ENCODE results near the gene GLI1. TPM values are rescaled to one million over a fixed set of nuclear protein-coding genes. Genes with fewer than 3 reads are reported as not detected.

Gene GLI1
- total and polyA plus RNA-seq, 2 donors = 11.5 TPM

Small RNA genes lying within 50 kb of the gene (small RNA-seq; reads per million reads assigned to genes)
- not detected for gene MIR616
- gene RNU6-879P = not detected

Other genes starting within 250 kb of the GLI1 start
- 0.79 TPM for gene NXPH4, start 243.0 kb upstream of the GLI1 start, total RNA-seq
- gene NXPH4, start 243.0 kb upstream of the GLI1 start, polyA plus RNA-seq = 0.28 TPM
- 62.8 TPM for gene SHMT2, start 230.1 kb upstream of the GLI1 start, total RNA-seq
- gene SHMT2, start 230.1 kb upstream of the GLI1 start, polyA plus RNA-seq = 69.8 TPM
- 13.5 TPM for gene STAC3, start 208.6 kb upstream of the GLI1 start, total RNA-seq
- gene STAC3, start 208.6 kb upstream of the GLI1 start, polyA plus RNA-seq = 1.1 TPM
- gene R3HDM2, start 28.7 kb upstream of the GLI1 start, total RNA-seq = 37.0 TPM
- 28.0 TPM for gene R3HDM2, start 28.7 kb upstream of the GLI1 start, polyA plus RNA-seq
- gene INHBC, start 25.0 kb upstream of the GLI1 start, total RNA-seq = not detected
- gene INHBC, start 25.0 kb upstream of the GLI1 start, polyA plus RNA-seq = 0.05 TPM
- gene INHBE, start 4.5 kb upstream of the GLI1 start, total RNA-seq = not detected
- gene INHBE, start 4.5 kb upstream of the GLI1 start, polyA plus RNA-seq = 0.09 TPM
- gene ARHGAP9, start 20.1 kb downstream of the GLI1 start, total RNA-seq = 2.9 TPM
- gene ARHGAP9, start 20.1 kb downstream of the GLI1 start, polyA plus RNA-seq = 5.2 TPM
- 55.1 TPM for gene MARS1, start 28.3 kb downstream of the GLI1 start, total RNA-seq
- 59.9 TPM for gene MARS1, start 28.3 kb downstream of the GLI1 start, polyA plus RNA-seq
- gene DDIT3, start 60.7 kb downstream of the GLI1 start, total RNA-seq = 15.4 TPM
- 58.0 TPM for gene DDIT3, start 60.7 kb downstream of the GLI1 start, polyA plus RNA-seq
- gene MBD6, start 63.0 kb downstream of the GLI1 start, total RNA-seq = 9.6 TPM
- 31.1 TPM for gene MBD6, start 63.0 kb downstream of the GLI1 start, polyA plus RNA-seq
- 70.8 TPM for gene DCTN2, start 87.4 kb downstream of the GLI1 start, total RNA-seq
- gene DCTN2, start 87.4 kb downstream of the GLI1 start, polyA plus RNA-seq = 195 TPM
- 1.5 TPM for gene KIF5A, start 90.3 kb downstream of the GLI1 start, total RNA-seq
- gene KIF5A, start 90.3 kb downstream of the GLI1 start, polyA plus RNA-seq = 1.3 TPM
- 9.5 TPM for gene PIP4K2C, start 131.4 kb downstream of the GLI1 start, total RNA-seq
- 26.8 TPM for gene PIP4K2C, start 131.4 kb downstream of the GLI1 start, polyA plus RNA-seq
- 29.8 TPM for gene DTX3, start 145.0 kb downstream of the GLI1 start, total RNA-seq
- 64.3 TPM for gene DTX3, start 145.0 kb downstream of the GLI1 start, polyA plus RNA-seq
- gene ARHGEF25, start 151.7 kb downstream of the GLI1 start, total RNA-seq = 64.1 TPM
- 158 TPM for gene ARHGEF25, start 151.7 kb downstream of the GLI1 start, polyA plus RNA-seq
- gene B4GALNT1, start 173.4 kb downstream of the GLI1 start, total RNA-seq = 3.6 TPM
- gene B4GALNT1, start 173.4 kb downstream of the GLI1 start, polyA plus RNA-seq = 2.7 TPM
- gene OS9, start 234.3 kb downstream of the GLI1 start, total RNA-seq = 137 TPM
- gene OS9, start 234.3 kb downstream of the GLI1 start, polyA plus RNA-seq = 257 TPM

Data from urinary bladder (tissue), 2 donors.